Stimulated activated CD8-positive, alpha-beta memory T cell treated with anti-CD3 and anti-CD28 coated beads, Interleukin-4, amount 100 ng/mL, for 1 hour (primary cell): Measurements from ENCODE around the gene SPAST.
"Not testable (repeated sequence)": the region's sequence is repeated elsewhere in the genome, so short reads cannot be mapped to it uniquely, and the experiment has no call there.

ENCODE experiments used
- DNase-seq, 2 donors: peaks; one replicate each; pipeline ENCODE4 v3.0.0-alpha.2; 2020; ENCODE audit warnings: low read depth in 2 of 2, low spot score in 1 of 2

SPAST gene

DNA sequence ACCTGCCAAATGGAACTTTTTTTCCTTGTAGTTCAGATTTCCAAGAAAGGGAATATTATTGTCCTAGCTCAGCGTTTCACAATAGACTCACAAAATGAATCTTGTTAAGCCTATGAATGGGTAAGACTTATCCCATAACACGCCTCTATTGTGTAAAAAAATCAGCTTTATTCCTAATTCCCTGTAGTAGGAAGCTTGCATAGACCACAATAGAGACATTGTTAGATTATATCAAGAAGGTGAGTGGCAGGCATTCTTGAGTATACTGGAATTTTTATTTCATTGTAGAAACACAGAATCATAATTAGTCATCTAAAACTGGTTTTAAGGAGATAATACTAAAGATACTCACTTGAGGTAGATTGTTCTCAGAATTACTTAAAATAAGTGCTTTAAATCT, 55.8 kb downstream of the SPAST start:
- no peak for DNase-seq

DNA sequence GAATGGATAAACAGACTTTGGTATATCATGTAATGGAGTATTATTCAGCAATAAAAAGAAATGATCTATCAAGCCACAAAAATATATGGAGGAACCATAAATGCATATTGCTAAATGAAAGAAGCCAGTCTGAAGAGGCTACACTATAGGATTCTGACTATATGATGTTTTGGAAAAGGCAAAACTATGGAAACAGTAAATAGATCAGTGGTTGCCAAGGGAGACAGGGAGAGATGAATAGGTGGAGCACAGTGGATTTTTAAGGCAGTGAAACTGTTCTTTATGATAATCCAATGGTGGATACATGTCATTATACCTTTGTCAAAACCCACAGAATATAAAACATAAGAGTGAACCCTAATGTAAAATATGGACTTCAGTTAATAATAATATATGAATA, 61.3 kb downstream of the SPAST start:
- no peak for DNase-seq

DNA sequence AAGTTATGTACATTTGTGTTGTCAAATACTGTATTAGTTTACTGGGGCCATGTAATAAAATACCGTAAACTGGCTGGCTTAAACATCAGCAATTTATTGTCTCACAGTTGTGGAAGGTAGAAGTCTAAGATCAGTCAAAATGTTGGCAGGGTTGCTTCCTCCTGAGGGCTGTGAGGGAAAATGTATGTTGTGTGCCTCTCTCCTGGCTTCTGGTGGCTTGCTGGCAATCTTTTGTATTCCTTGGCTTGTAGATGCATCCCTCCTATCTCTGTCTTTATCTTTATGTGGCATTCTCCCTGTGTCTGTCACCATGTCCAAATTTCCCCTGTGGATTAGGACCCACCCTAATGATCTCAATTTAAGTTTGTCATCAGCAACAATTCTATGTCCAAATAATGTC, 65.3 kb downstream of the SPAST start:
- no peak for DNase-seq

DNA sequence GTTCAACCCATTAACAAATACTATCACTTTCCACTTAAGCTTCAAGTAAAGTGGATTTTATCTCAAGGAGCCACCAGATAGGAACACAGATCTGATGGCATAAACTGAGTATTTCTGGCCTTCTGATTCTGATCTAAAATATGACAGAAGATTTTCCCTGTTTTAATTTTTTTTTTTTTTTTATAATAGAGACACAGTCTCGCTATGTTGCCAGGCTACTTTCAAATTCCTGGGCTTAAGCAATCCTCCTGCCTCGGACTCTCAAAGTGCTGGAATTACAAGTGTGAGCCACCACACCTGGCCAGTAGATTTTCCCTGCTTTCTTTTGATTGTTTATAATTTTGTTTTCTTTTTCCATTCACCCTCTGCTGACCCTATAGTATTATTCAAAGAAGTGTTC, 65.7 kb downstream of the SPAST start:
- DNase-seq, result no peak

DNA sequence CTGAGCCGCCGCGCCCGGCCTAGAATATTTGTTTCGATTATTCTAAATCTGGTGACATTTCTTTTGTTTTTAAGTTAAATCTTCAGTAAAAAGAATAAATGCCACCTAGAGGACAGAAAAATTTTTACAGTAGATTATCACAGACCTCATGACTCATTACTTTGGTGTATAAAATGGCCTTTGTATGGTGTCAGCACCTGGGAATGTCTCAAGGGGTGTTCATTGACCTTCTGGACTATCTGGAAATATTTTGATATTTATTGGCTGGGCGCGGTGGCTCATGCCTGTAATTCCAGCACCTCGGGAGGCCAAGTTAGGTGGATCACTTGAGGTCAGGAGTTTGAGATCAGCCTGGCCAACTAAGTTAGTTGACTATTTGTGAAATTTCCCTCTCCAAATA, 72.1 kb downstream of the SPAST start:
- no peak for DNase-seq

DNA sequence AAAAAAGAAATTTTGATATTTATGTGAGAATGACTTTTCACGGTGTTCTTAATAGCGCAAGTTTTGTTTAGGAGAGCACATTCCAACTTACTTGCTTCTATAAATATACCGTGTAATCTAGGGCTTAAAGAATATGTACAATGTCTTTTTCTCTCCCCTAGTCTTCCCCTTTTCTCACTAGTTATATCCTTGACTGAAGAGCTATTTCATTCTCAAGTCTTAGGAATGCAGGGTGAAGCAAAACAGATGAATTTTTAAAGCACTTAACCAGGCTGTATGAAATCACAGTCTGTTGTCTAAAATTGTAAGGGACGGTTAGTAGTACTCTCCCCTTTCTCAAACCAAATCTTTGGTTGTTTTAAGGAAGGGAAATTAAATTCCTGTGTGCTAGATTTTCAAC, 72.7 kb downstream of the SPAST start:
- no peak for DNase-seq

DNA sequence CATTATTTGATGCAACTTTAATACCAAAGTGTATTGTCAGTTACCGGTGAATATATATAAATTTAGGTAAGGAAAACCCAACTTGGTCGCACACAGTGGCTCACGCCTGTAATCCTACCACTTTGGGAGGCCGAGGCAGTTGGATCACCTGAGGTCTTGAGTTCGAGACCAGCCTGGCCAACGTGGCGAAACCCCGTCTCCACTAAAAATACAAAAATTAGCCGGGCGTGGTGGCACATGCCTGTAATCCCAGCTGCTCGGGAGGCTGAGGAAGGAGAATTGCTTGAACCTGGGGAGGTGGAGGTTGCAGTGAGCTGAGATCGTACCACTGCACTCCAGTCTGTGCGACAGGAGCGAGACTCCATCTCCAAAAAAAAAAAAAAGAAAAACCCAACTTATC, 88.2 kb downstream of the SPAST start:
- DNase-seq, result not testable (repeated sequence)

DNA sequence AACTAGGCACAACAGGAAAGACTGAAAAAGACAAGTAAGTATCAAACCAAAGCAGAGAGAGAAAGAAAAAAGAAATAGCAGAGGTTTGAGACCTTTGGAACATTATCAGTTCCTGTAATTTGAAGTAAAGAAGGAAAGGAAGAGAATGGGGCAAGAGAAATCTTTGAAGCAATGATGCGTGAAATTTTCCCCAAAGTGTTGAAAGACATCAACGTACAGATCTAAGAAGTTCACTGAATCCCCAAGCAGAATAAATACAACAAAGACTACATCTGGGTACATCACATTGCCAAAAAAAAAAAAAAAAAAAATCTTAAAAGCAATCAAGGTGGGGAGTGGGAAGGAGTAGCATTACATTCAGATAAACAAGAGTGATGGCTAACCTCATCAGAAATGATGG, 96.3 kb downstream of the SPAST start:
- no peak for DNase-seq

DNA sequence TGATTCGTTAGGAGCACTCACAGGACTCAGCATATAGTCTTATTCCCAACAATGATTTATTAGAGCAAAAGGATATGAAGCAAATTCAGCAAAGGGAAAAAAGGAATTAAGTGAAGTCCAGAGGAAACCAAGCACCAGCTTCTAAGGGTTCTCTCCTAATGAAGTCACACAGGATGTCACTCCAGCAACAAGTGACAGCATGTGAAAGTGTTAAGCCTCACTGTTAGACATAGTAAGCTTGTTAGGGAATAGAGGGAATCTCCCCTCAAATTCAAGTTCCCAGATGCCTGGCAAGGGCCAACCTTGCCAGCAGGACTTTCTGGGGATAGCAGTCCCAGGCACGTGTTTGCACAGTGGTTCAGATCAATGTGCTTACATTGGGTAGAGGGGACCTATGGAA, 97.9 kb downstream of the SPAST start:
- no peak for DNase-seq

DNA sequence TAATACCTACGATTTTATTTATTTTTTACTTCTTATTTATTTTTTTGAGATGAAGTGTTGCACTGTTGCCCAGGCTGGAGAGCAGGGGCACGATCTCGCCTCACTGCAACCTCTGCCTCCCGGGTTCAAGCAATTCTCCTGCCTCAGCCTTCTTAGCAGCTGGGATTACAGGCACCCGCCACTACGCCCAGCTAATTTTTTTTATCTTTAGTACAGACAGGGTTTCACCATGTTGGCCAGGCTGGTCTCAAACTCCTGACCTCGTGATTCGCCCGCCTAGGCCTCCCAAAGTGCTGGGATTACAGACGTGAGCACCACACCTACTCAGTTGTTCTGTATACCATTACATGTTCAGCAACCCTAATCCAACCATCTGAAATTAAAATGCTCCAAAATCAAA, 100.9 kb downstream of the SPAST start:
- not testable (repeated sequence) for DNase-seq

DNA sequence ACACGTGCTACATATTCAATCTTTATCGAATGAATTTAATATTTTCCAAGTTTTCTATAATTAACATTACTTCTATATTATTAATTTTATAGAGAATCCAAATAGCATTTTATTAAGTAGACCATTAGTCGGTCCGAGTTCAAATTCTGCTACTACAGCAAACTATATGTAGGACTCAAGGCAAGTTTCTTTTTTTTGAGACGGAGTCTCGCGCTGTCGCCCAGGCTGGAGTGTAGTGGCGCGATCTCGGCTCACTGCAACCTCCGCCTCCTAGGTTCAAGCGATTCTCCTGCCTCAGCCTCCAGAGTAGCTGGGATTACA, 101.6 kb downstream of the SPAST start:
- DNase-seq, result not testable (repeated sequence)

DNA sequence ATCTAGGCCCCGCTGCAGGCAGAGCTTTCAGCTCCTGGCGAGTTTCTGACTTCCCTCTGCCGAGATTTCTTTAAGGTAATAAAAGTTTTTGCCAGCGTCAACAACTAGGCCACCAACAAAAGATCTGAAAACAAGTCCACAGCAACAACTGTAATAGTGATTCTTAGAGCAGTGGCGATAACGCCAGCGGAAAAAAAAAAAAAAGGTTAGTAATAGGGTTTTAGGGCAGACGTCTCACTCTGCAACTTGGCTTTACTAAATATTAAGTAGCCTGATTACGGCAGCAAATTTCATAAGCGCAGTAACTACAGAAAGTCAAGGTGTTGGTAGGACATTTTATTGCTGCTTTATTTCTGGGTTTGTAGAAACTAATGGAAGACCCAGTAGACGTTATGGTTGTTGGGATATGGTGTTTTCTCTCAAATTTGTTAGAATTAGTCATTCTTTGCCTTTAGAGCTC, 102.8 kb downstream of the SPAST start:
- DNase-seq, result no peak

DNA sequence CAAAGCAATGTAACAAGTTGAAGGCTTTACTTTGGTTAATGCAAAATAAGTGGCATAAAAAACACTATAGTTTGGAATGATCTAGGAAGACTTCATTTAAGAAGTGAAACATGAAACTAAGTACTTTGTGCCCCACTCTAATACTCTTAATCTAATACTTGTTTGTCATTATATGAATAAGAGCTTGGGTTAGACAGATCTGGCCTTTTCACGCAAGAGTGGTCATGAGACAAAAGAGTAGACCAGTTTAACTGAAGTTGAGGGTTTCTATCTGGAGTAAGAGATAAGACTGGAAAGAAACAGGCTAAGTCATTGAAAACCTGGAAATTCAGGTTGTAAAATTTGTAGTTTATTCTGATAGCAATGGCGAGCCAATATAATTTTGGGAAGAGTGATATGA, 105.2 kb downstream of the SPAST start:
- DNase-seq, result no peak

DNA sequence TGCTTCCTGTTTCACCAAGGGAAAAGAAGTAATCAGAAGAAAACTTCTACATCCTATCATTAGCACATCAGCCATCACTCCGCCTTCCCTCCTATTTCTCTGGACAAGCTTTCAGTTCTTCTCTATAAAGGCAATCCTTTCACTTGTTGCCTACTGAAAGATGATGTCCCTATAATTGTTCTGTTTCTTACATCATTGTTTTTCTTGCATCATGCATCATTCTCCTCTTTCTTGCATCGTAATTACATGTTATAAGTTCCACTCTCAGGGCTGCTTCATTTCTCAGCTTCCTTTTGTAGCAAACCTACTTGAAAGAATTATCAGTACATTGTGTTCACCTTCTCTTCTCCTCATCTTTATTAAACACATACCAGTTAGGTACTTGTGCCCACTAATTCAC, 109.5 kb downstream of the SPAST start:
- no peak for DNase-seq

DNA sequence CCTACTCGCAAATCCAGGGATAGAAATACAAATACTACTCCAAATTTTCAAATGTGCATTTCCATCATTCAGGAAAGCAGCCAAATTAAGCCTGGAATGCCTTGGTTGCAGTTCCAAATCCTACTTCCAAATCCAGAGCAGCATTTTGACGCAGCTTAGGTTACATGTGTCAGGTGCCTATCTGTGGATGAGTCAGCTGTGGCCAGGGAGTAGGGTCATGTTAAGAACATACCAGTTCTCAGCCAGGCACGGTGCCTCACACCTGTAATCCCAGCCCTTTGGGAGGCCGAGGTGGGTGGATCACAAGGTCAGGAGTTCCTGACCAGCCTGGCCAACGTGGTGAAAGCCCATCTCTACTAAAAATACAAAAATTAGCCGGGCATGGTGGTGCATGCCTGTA, 119.3 kb downstream of the SPAST start:
- no peak for DNase-seq

DNA sequence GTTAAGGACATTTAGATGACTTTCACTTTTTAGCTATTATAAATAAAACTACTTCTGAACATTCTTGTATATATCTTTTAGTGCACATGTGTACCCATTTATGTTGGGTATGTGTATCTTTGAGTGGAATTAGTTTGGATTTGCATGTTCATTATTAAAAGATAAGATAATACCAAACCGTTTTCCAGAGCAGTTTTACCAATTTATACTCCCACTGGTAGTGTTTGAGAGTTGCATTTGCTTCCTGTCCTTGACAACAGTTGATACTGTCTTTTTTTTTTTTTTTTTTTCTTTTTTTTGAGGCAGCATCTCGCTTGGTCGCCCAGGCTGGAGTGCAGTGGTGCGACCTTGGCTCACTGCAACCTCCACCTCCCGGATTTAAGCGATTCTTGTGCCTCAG, 125.7 kb downstream of the SPAST start:
- DNase-seq, result no peak

DNA sequence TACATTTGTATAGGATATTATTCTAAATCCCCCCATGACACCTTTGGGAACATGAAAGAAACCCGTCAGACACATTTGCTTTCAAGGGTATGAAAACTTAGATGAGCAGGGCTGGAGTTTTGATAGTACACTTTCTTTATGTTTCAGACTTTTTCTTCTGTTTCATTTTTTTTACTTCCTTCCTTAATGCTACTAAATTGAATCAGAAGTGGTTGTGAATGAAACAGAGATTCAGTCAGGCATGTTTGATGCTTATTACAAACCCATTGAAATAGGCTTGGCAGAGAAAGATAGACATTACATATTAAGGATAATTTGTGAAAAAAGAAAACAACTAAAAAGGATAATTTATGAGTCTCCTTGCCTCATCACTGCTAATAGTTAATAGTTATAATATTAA, 129.1 kb downstream of the SPAST start:
- no peak for DNase-seq

DNA sequence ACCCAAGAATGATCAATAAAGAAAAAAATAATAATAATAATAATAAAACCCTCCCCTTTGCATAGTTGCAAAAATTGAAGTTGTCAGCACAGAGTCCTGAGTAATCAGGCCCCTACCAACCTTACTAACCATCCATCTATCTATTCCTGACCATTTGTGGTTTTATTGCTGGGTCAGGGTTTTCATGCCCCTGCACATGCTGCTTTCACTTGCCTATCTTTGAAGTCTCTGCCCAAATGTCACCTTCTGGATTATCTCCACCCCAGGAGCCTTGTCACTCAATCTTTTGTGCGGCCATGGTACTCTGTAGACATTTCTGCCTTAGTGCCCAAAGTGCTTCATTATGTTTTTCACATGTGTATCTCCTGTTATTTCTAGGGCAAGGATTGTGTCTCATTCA, 137.5 kb downstream of the SPAST start:
- DNase-seq, result no peak

DNA sequence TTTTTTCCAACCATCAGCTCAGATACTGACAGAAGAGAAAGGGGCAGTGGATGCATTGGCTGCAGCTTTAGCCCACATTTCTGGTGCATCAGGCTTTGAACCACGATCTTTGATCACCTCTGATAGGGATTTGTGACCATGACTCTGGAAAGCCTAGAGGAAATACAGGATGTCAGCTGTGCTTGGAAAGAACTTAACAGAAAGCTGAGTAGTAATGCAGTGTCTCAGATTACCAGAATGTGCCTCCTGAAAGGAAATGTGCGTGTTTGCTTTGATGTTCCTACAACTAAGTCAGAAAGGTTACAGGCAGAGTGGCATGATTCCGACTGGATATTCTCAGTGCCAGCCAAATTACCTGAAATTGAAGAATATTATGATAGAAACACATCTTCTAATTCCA, 140.1 kb downstream of the SPAST start:
- not testable (repeated sequence) for DNase-seq
